Right lobe of liver (tissue), 4 donors: ENCODE measurements around the gene OPN1MW.
"Not testable (repeated sequence)": the region's sequence is repeated elsewhere in the genome, so short reads cannot be mapped to it uniquely, and the experiment has no call there.

Experiments used
- CTCF ChIP-seq, 4 donors: fragments of 200-600 bp in 3 of 4; fragments of 450-650 bp in 1 of 4; IDR thresholded peaks; one replicate each; pipeline versions ENCODE4 v1.5.1 to v1.8.0; 2016 to 2022; ENCODE audit warnings: antibody characterized with exemption in 4 of 4, mild to moderate bottlenecking in 2 of 4
- POLR2A ChIP-seq: fragments of 450-650 bp; IDR thresholded peaks from one replicate; pipeline ENCODE4 v1.6.1; 2017; ENCODE audit warnings: antibody characterized with exemption, mild to moderate bottlenecking
- donor health status: DM: no; HTN: no; CAD: no.
- donor health status: DM: no; HTN: no; CAD: no.
- donor health status: DM: no; HTN: yes; CAD: no.

- not testable (repeated sequence) for TF ChIP-seq POLR2A; CTCF (IDR thresholded peaks at IDR 0.05)
Observed at GRCh38 chrX:154157207-154157606, 25.2 kb upstream of the OPN1MW start.
